GM19239 (cell line): ENCODE data around the gene MRPS14.
"Not testable (repeated sequence)": the region's sequence is repeated elsewhere in the genome, so short reads cannot be mapped to it uniquely, and the experiment has no call there.

Source experiments
- DNase-seq: peaks from one replicate; pipeline ENCODE4 v3.0.0; 2011; ENCODE audit warnings: low spot score; ENCODE audit not compliant: insufficient read length
- FAIRE-seq: peaks from 2 replicates; lab custom pipeline; 2011; peaks lifted over from hg19 to GRCh38; lab: Jason Lieb, UNC

MRPS14 gene

DNA sequence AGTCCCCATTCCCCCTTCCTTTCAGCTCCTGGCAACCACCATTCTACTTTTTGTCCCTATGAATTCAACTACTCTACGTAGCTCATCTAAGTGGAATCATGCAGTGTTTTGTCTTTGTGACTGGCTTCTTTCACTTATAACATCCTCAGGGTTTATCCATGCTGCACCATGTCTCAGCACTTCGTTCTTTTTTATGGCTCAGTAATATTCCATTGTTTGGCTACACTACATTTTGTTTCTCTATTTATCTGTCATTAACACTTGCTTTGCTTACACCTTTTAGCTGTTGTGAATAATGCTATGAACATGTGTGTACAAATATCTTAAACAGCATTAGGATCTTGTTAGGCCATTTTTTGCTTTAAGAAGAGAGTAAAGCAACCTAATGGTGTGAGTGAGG, 1.5 kb upstream of the MRPS14 start:
- FAIRE-seq (no peak), DNase-seq (no peak)

DNA sequence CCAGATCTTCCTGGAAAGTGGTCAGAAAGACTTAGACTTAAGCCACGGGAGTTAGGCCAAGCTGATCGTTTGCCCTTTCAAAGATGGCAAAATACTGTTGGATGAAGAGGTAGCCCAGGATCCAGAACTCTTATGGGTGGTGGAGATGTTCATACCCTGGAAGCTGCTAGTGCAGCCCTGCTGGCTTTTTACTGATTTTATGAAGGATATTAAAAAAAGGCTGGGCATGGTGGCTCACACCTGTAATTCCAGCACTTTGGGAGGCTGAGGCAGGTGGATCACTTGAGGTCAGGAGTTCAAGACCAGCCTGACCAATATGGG, 657 bp upstream of the MRPS14 start:
- peak; percentile 52 for FAIRE-seq
- not testable (repeated sequence) for DNase-seq

DNA sequence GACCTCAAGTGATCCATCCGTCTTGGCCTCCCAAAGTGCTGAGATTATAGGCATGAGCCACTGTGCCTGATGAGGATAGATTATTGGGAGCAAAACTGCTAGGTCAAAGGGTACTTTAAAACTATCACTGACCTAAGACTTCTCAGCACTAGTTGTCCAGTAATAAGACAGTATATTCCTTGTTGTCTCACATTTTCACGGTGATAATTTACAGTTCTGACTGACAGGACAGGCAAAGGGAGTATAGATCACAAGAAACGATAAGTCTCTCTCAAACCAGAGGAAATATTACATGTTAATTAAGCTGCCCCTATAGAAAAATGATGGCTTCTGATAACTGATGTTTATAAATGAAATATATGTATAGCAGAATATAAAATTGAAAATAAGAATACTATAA, 3.7 kb downstream of the MRPS14 start:
- no peak for FAIRE-seq
- no peak for DNase-seq

DNA sequence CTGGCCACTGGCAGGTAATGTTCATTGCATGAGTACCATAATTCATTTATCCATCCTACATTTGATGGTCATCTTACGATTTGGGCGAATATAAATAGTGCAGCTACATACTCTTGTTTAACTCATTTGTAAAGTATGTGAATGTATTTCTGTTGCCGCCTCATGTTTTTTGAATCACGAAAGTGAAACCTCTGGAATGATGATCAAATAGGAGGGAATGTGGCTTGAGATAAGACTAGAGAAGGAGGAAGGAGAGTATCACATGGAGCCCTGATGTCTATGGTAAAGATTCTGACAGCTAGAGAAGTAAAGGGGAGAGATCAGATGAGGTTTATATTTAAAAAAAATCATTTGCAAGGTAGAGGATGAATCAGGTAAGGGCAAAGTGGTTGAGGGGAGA, 8.0 kb downstream of the MRPS14 start:
- DNase-seq (no peak), FAIRE-seq (no peak)

DNA sequence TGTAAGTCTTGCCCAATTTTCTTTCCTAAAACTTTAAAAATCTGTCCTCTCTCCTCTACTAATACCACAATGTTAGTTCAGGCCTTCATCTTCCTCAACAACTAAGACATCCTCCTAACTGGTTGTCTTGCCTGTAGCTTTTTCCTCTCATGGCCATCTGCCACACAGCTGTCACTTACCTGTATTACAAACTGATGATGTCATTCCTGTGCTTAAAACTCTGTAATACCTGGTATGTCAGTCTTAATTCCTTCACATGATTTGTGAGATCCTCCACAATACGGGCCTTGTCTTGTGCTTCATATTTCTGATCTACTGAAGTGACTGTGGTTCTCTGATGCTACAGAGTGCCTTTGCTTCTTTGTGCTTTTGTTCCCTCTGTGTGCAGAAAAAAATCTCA, 9.8 kb downstream of the MRPS14 start:
- FAIRE-seq = no peak

DNA sequence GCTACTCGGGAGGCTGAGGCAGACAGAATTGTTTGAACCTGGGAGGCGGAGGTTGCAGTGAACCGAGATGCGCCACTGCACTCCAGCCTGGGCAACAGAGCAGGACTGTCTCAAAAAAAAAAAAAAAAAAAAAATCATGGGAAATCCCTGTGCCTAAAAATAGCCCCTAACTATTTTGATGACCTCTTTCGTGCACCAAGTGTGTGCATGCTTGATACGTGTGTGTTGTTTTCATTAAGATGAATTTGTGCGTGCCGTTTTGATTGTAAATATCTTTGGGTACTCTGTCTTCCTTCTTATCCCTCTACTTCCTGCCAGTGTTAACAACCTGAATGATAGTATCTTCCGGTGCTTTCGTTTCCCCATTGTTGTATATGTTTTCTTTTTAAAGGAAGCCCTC, 13.7 kb downstream of the MRPS14 start:
- DNase-seq (no peak), FAIRE-seq (no peak)

More for the DNA sequence above, 9.8 kb downstream of the MRPS14 start:
- no peak for DNase-seq

DNA sequence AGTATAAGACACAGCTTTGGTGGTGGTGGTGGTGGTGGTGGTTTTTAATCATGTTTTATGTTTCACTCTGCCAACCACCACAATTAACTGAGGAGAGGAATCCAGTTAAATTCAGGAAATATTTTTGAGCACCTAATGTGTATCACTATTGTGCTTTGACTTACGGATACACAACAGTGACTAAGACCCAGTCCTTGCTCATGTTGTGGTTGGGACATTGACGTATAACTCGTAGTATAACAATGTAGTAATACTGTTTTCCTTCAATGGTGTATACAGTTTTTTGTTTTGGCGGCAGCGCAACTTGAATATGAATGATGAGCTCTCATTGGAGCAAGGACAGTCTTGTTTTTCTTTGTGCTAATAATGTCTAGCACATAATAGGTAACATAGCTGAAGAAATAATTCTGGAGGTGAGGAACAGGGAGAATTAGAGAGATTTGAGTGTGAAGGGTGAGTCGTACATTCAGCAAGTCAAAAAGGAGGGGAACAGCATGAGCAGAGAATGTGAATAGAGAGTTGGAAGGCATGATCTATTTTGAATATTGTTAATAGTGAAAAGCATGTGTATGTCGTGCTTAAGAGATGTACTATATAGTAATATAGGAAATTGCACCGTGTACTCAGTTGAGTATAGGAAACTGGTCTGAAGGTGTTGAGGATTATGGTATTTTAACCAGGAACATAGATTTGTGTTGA, 18.0 kb downstream of the MRPS14 start:
- DNase-seq (no peak), FAIRE-seq (no peak)

DNA sequence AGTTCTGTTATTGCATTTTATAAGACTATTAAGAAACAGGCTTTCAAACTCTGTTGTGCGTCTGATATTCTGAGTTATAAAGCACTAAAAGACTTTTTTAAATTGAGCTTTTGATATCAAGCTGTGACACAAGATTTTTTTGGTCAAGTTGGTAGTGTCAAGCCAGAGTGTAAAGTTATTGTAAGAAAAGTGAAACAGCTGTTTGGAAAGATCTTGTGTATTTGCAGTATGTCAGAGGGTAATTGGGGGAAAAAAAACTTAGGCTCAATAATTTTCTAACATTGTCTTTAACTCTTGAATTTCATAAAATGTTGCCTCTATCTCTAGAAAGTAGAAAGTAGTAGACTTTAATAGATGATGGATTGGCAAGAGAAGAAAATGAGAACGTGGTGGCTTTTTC, 19.7 kb downstream of the MRPS14 start:
- FAIRE-seq (peak; percentile 60), DNase-seq (no peak)

DNA sequence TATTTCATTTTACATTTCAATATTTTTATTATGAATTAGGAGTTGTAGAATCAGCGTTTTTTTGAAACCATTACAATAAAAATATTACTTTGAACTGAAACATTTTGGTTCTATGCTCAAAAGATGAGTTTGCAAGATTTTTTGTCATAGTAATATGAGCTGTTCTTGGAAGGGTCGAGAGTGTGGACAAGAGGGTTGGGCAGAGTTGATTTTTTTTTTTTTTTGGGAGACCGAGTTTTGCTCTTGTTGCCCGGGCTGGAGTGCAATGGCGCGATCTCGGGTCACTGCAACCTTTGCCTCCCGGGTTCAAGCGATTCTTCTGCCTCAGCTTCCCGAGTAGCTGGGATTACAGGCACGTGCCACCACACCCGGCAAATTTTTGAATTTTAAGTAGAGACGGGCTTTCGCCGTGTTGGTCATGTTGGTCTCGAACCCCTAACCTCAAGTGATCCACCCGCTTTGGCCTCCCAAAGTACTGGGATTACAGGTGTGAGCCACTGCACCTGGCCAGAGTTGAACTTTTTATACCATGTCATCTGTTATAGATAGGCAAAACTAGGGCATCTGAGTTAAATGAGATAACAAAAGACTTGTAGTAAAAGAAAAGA, 20.2 kb downstream of the MRPS14 start:
- DNase-seq = no peak
- FAIRE-seq = no peak

DNA sequence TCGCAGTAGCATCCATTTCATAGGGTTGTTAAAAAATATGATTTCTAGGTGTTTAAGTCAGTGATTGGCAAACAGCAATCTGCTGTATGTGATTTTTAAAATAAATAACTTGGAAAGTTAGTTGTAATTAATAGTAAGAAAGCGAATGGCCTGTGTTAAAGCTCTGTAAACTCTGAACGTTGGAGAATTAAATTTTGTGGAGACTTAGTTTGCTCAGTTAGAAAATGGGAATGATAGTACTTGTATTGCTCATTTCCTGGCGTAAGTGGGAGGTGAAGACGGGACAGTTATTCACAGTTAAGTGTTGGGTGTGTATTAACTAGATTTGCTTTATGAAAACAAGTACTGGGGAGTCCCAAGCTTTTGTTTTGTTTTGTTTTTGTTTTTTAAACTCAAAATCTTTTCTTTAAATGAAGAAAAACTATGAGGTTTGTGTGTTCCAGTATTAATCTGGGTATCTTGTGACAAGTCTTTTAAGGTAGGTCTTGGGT, 22.5 kb downstream of the MRPS14 start:
- peak; percentile 86 for FAIRE-seq
- no peak for DNase-seq

DNA sequence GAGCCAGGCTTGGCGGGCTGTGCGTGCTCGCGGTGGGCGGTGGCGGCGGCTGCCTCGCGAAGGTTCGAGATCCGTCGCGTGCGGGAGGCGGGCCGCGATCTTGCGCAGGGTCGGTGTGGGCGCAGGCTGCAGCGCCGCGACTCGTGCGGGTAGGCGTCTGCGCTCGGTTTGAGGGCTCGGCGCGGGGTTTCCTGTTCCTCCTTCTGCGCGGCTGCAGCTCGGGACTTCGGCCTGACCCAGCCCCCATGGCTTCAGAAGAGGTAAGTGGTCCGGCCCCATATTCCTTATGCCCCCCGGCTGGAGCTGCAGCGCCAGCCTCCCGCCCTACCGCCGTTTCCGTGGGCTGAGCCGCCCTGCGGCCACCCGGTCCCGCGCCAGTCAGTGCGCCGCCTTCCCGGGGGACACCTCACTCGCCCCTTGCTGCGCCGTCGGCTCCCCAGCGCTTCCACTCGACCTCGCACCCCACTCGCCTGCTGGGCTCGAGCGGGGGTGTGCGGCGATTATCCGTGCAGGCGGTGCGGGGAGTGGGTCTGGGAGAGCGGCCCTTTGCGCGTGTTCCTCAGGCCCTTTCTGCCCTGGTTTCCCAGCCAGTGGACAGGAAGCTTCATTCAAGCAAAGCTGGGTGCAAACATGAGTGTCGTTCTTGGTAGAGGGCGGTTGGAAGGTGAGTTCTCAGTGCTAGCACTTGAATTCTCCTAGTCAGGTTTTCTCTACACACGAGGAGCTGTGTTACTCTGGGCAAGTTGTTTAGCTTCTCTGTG, 23.1 kb downstream of the MRPS14 start, which contains the start of gene CACYBP:
CACYBP (plus strand) TSS at position 12 of the 761 bp plus-strand sequence; CDS start at position 246, 234 bp downstream.
- FAIRE-seq (no peak), DNase-seq (peak; percentile 43)

DNA sequence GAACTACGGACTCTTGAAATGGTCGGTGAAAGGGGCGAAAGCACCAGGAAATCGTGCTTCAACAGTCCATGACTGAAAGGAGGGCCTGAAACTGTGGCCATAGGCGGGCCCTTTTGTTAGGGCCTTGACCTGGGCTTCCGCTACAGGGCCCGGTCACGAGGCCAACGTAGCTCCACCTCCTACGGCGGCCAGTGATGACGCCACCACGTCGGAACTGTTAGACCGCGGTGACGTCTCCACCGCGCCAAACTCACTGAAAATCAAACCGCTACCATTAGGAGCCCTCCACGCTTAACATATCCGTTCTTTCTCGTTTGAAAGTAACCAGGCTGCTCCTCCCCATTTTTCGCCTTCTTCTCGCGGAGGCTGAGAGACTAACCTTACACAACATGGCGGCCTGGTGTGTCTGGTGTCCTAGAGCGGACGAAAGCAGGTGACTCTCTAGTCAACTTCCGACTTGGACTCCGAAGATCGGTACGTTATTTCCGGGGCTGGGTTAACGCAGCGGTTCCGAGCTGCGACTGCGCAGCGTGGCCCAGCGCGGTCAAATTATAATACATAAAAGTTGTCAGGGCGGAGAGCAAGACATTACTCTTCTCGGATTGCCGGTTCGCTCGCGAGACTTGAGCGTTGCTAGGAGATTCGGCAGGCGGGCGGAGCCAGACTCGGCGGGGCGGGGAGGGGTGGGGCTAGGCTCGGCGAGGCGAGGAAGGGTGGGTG, 23.8 kb downstream of the MRPS14 start:
- peak; percentile 44 for DNase-seq
- peak; percentile 98 for FAIRE-seq

DNA sequence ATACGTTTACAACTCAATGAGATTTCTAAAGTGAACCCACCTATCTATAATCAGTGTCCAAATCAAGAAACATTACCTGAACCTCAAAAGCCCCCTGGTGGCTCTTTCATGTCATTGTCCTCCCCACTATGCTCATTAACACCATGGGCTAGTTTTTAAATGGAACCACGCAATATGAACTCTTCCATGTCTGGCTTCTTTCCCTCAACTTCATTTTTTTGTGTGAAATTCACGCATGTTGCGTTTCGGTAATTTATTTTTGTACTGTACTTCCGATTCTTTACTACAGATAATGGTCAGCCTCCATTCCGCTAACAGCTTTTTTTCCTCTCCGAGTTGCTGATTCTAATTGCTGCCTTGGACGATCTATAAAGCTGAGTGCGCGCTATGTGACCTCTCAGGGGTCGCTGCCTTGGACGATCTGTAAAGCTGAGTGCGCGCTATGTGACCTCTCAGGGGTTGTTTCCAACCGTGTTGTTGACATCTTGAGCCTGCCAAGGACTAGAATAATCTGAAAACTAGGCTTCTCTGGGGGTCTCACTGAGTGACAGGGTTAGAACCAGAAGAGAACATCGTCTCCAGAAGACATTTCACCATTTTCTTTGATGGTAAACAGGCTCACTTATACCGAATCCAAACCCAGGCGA, 24.5 kb downstream of the MRPS14 start:
- FAIRE-seq (no peak), DNase-seq (no peak)

DNA sequence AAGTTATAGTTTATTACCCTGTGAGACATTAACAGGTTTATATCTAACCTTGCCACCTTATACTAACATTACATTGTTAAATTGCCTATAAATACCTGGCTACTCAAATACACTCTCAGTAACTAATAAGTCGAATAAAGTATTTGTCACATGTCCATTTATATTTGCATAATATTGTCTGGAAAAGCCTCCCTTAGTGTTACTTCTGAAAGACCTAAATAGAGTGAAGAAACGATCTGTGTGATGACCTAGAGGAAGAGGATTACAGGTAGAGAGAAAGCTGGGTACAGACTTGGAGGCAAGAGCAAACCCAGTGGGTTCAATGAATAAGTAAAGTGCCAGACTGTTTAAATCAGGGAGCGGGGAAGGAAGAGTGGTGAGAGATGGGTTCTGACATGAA, 26.2 kb downstream of the MRPS14 start:
- FAIRE-seq = no peak
- no peak for DNase-seq

DNA sequence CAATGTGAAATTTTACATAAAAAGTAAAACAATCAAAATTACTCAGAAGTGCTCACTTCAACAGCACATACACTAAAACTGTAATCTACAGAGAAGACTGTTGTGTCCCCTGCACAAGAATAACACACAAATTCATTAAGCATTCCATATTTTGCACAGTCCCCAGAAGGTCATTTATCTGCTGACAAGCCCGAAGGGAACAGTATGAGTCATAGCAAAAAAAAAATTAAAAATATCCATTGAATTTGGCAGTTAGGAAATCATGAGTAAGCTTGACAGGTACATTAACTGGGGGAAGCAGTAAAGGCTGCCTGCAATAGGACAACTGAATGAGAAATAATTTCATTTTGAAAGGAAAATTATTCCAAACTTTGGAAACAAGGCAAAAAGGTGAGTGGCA, 26.7 kb downstream of the MRPS14 start:
- DNase-seq = no peak
- no peak for FAIRE-seq

DNA sequence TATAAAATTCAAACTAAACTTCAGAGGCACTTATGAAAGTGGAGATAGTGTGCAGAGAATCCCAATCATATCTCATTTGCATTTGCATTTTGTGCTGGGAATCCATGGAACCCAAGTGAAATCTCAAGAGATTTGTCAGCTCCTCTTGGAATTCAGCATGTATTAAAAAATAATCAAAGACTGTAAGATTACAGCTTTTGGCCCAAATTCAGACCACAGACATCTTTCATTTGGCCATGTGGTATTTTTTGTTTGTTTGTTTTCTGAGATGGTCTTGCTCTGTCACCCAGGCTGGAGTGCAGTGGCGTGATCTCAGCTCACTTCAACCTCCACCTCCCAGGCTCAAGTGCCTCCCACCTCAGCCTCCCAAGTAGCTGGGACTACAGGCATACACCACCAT, 27.3 kb downstream of the MRPS14 start:
- DNase-seq (no peak), FAIRE-seq (no peak)

DNA sequence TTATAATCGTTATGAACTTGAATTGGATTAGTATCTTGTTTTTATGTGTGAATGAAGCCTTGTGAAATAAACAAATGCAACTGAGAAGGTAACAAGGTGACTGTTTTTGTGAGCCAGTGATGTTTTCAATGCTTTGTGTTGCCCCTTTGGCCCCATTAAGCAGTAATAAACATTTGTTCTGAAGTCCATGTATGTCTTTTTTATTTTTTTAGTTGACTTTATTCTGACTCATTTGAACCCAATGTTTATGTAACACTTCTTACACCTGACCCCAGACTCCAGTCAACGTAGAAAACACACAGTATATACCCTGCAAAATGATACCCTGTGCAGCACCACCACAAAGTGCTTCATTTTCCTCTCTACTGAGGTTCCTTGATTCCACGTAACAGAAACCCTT, 28.1 kb downstream of the MRPS14 start:
- DNase-seq (no peak), FAIRE-seq (no peak)

DNA sequence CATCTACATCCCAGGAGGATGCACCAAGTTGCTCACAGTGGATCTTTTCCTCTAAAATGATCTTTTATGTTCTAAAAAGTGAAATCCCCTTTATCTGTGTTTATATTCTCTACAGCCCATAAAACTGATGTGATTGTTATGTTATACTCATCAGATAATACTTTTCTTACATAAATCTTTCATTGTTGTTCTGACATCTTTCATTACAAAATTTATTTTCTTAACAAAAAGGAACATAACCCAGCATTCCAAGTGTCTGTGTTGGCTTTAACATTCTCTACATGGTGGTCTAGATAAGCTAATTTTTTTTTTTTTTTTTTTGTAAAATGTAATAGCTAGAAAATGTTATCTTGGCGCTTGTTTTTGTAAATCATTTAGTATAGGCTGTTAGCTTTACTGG, 31.8 kb downstream of the MRPS14 start:
- DNase-seq = no peak
- no peak for FAIRE-seq

DNA sequence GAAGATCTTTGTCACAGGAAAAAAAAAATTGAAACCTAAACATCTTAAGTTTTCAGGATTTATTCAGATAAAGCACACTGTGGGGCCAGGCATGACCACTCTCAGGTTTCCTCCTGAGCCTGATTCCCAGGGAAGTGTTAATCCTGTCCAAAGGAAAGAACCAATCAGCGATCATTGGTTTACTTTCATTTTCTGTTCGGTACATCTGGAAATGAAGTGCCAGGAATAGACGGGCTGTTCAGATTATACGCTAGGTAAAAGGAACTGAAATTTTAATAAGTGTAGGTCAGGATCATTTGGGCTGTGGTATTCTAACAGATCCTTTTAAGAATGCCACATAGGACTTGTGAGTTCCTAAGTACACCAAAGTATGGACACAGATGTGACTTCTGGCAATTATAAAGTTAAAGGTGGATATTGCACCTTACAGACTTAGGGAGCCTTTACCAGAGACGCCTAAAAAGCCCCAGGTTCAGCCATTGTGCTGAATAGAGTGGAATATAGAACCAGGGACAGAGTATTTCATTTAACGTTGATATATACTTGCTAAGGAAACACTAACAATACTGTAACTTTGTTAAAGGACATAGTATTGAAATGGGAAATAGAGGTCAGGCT, 32.7 kb downstream of the MRPS14 start:
- FAIRE-seq = no peak
- no peak for DNase-seq
